Activated B cell treated with CpG ODN at 0.5 μM for 24 hours (primary cell): Measurements from ENCODE around the gene LGALS3. TPM values are rescaled to one million over a fixed set of nuclear protein-coding genes. Genes with fewer than 3 reads are reported as not detected.

Experiments
- ATAC-seq: fragments of 200-7000 bp; cut with Tn5 transposase; one replicate; pipeline ENCODE4 v1.10.0; 2021; ENCODE audit warnings: low read depth, mild to moderate bottlenecking, moderate library complexity
- CTCF ChIA-PET: fragments of 350-600 bp; sonication (Branson Sonifier 250); formaldehyde crosslinking; loops from one replicate; lab custom pipeline; 2021; ENCODE audit warnings: antibody characterized with exemption; lab: Charles Lee
- POLR2A ChIA-PET: fragments of 350-600 bp; sonication (Branson Sonifier 250); formaldehyde crosslinking; loops from one replicate; lab custom pipeline; 2021; ENCODE audit warnings: antibody characterized with exemption; lab: Charles Lee
- DNase-seq: peaks from one replicate; pipeline ENCODE4 v3.0.0; 2022
- H3K27ac Mint-ChIP-seq: one replicate; pipeline ENCODE4 v1.8.0; 2020; ENCODE audit warnings: mixed read lengths
- H3K27me3 Mint-ChIP-seq: one replicate; pipeline ENCODE4 v1.8.0; 2021; ENCODE audit warnings: mixed read lengths
- H3K36me3 Mint-ChIP-seq: one replicate; pipeline ENCODE4 v1.8.0; 2021; ENCODE audit warnings: low read depth, mixed read lengths
- H3K4me1 Mint-ChIP-seq: one replicate; pipeline ENCODE4 v1.8.0; 2021; ENCODE audit warnings: mixed read lengths
- H3K4me3 Mint-ChIP-seq: one replicate; pipeline ENCODE4 v1.8.0; 2020; ENCODE audit warnings: mild to moderate bottlenecking, mixed read lengths
- H3K9me3 Mint-ChIP-seq: one replicate; pipeline ENCODE4 v1.8.0; 2020; ENCODE audit warnings: mixed read lengths
- intact Hi-C: fragments of 100-400 bp; cut with micrococcal nuclease; formaldehyde crosslinking; loops from one replicate; pipeline ENCODE4 v1.15.1; 2024
- total RNA-seq: library from RNA; stranded (reverse); gene quantifications from 2 replicates; pipeline ENCODE4 v1.2.3, GENCODE V29; 2022
- TF ChIP-seq, protein P1 (sequence below): fragments of 200-600 bp; IDR thresholded peaks from one replicate; pipeline ENCODE4 v1.8.0; 2022; ENCODE audit warnings: antibody characterized with exemption, mild to moderate bottlenecking

The LGALS3 gene
- total RNA-seq, 1 donor from 2014 or later = 199 TPM

DNA sequence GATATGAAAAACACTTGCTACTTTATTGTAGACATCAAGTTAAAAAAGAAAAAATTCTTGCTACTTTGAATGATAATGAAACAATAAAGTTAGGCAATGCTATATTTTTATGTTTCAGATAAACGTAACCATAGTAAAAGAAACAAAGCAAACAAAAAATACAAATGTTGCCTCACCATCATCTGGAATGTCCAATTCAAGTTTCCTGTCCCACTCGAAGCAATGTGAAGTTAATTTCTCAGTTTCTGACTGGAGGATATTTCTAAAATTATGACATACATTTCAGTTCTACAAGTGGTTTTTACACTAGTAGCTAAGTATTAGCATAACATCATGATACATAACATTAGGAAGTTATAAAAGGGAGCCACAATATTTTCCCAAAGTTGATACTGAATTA is 41.5 kb downstream of the LGALS3 start:
- no peak overlapping the region for H3K4me3 Mint-ChIP-seq
- TF ChIP-seq, protein P1, sequence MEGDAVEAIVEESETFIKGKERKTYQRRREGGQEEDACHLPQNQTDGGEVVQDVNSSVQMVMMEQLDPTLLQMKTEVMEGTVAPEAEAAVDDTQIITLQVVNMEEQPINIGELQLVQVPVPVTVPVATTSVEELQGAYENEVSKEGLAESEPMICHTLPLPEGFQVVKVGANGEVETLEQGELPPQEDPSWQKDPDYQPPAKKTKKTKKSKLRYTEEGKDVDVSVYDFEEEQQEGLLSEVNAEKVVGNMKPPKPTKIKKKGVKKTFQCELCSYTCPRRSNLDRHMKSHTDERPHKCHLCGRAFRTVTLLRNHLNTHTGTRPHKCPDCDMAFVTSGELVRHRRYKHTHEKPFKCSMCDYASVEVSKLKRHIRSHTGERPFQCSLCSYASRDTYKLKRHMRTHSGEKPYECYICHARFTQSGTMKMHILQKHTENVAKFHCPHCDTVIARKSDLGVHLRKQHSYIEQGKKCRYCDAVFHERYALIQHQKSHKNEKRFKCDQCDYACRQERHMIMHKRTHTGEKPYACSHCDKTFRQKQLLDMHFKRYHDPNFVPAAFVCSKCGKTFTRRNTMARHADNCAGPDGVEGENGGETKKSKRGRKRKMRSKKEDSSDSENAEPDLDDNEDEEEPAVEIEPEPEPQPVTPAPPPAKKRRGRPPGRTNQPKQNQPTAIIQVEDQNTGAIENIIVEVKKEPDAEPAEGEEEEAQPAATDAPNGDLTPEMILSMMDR = no peak
- no peak for ATAC-seq
- DNase-seq = no peak
- H3K27me3 Mint-ChIP-seq = no peaks in the 10 kb centered on the region
- H3K36me3 Mint-ChIP-seq = no peaks in the 10 kb centered on the region
- H3K27ac Mint-ChIP-seq = no peak overlapping the region
- no peaks in the 10 kb centered on the region for H3K4me1 Mint-ChIP-seq
- POLR2A ChIA-PET = no interaction called here
- CTCF ChIA-PET = interaction anchor here (0.5 to 1.4 kb wide), 2 partner anchors 9 to 80 kb away, joined by 4 to 5 read pairs; no protein-coding TSS in a partner anchor
- intact Hi-C loops = no loop called here
- H3K9me3 Mint-ChIP-seq = no peaks in the 10 kb centered on the region

DNA sequence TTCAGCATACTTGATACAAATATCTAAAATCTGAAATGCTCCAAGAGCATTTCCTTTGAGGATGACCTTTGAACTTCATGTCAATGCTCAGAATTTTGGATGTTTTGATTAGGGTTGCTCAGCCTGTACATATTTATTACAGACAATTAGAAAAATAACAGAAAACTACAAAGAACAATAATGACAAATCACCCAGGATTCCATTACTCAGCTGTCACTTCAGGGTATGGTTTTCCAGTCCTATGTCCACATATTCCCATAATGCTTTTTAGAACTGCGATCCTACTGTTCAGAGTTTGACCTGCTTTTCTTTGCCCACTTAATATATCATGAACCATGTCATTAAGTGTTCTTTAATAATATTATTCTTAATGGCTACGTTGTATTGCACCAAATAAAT is 51.0 kb downstream of the LGALS3 start:
- TF ChIP-seq, protein P1 = no peak
- no peak overlapping the region for H3K27ac Mint-ChIP-seq
- POLR2A ChIA-PET = no interaction called here

DNA sequence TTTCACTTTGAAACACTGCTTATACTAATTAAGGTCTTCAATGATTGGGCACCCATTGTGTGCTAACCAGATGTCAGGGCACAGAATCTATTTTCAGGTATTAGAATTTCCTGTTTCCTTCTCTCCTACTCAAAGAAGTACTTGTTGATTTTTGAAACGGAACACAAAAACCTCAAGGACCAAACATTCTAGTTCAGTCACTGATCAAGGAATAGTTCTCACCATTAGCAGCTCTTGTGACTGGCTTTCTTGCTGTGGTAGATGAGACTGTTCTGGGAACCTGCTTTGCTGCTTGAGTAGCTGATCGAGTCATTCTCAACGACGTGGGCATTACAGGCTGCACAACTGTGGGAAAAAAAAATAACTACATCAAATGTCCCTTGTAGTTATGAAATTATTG is 51.4 kb downstream of the LGALS3 start:
- H3K4me1 Mint-ChIP-seq = peaks cover 15% of the 10 kb centered on the region
- ATAC-seq = no peak
- no peaks in the 10 kb centered on the region for H3K27me3 Mint-ChIP-seq
- H3K4me3 Mint-ChIP-seq = no peak overlapping the region
- no peaks in the 10 kb centered on the region for H3K9me3 Mint-ChIP-seq
- no peak overlapping the region for H3K27ac Mint-ChIP-seq
- TF ChIP-seq, protein P1 = no peak
- POLR2A ChIA-PET = interaction anchor here (0.6 kb wide), 1 partner anchor 193 kb away, joined by 3 read pairs; no protein-coding TSS in a partner anchor
- intact Hi-C loops = no loop called here
- CTCF ChIA-PET = no interaction called here
- H3K36me3 Mint-ChIP-seq = no peaks in the 10 kb centered on the region
- DNase-seq = no peak

More for the DNA sequence above, 51.0 kb downstream of the LGALS3 start:
- intact Hi-C loops = no loop called here
- no peak for DNase-seq
- Mint-ChIP-seq H3K27me3 (no peaks in the 10 kb centered on the region), H3K36me3 (no peaks in the 10 kb centered on the region), H3K4me1 (peaks cover 15% of the 10 kb centered on the region), H3K4me3 (no peak overlapping the region), H3K9me3 (no peaks in the 10 kb centered on the region)
- CTCF ChIA-PET = no interaction called here
- no peak for ATAC-seq

DNA sequence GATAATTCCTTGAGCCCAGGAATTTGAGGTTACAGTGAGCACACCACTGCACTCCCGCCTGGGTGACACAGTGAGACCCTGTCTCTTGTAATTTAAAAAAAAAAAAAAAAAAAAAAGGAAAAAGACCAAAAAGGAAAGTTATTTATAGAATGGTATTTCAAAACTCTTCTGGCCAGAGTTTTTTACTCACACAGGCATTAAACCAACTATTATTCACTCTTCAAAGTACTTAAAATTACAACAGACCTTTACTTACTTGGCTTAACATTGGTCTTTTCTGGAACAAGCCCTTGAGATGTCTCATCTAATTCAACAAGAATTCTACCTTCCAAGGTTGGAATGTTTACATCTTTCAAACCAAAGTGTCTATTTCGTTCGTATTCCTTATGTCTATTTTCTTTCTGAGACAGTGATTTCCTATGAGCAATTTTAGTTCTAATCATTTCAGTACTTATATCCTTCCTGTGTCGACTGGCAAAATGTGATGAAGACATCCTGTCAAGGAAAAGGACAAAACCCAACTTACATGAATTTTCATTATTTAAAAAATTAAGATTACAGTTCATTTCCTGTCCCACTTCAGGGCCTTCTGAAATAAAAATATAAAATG is 59.7 kb downstream of the LGALS3 start:
- intact Hi-C loops = no loop called here
- CTCF ChIA-PET = no interaction called here
- Mint-ChIP-seq H3K4me3 (no peak overlapping the region), H3K27me3 (no peaks in the 10 kb centered on the region), H3K27ac (no peak overlapping the region), H3K4me1 (peaks cover 13% of the 10 kb centered on the region), H3K36me3 (no peaks in the 10 kb centered on the region), H3K9me3 (no peaks in the 10 kb centered on the region)
- ATAC-seq = no peak
- TF ChIP-seq, protein P1 = no peak
- DNase-seq = no peak
- POLR2A ChIA-PET = no interaction called here

DNA sequence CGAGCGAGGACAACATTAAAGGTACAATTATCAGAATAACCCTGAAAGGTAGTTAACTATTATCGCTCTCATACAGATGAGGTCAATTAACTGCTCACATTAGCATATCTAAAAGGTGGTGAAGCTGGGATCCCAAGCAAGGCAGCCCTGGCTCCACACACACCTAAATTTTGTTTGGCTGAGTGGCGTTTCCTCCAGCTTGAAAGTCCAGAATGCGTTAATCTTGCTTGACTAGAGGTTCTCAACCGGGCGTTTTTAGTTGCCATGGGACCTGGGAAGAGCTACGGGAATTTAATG is 61.8 kb downstream of the LGALS3 start:
- intact Hi-C loops = loop anchor here (1.0 to 2.0 kb wide), 3 partner anchors 62 to 289 kb away; partner anchors contain the start of genes FBXO34, GCH1 and LGALS3
- H3K36me3 Mint-ChIP-seq = no peaks in the 10 kb centered on the region
- no peaks in the 10 kb centered on the region for H3K27me3 Mint-ChIP-seq
- H3K4me3 Mint-ChIP-seq = peak overlapping the region; percentile 84
- H3K9me3 Mint-ChIP-seq = no peaks in the 10 kb centered on the region
- ATAC-seq = no peak
- ChIA-PET POLR2A (interaction anchor here (0.6 kb wide), 1 partner anchor 294 kb away, joined by 3 read pairs; no protein-coding TSS in a partner anchor), CTCF (no interaction called here)
- TF ChIP-seq, protein P1 = no peak
- H3K4me1 Mint-ChIP-seq = peaks cover 13% of the 10 kb centered on the region
- no peak for DNase-seq
- no peak overlapping the region for H3K27ac Mint-ChIP-seq
